Breast epithelium (tissue), 4 donors: ENCODE results near the gene KRT10. TPM values are rescaled to one million over a fixed set of nuclear protein-coding genes. Genes with fewer than 3 reads are reported as not detected.

Experiments used
- DNase-seq, 2 donors: peaks; one replicate each; pipeline ENCODE4 v3.0.0-alpha.2; 2019; ENCODE audit warnings: low spot score in 2 of 2
- H3K27ac ChIP-seq, 2 donors: fragments of 200-600 bp; sonication (generic) in 1 of 2; one replicate each; pipeline ENCODE4 v1.5.1; 2016 to 2019; ENCODE audit warnings: mild to moderate bottlenecking in 1 of 2
- H3K27me3 ChIP-seq, 2 donors: fragments of 200-600 bp; sonication (generic) in 1 of 2; one replicate each; pipeline versions ENCODE4 v1.5.1 to v1.6.0; 2017 to 2019; ENCODE audit warnings: control low read depth in 1 of 2, mild to moderate bottlenecking in 1 of 2
- H3K36me3 ChIP-seq: fragments of 200-600 bp; one replicate; pipeline ENCODE4 v1.5.1; 2019
- H3K4me1 ChIP-seq, 2 donors: fragments of 200-600 bp; sonication (generic); one replicate each; pipeline ENCODE4 v1.5.1; 2016 to 2019; ENCODE audit warnings: control low read depth in 1 of 2
- H3K4me3 ChIP-seq, 3 donors: fragments of 200-600 bp; sonication (generic); 1 replicate in 2 of 3; 2 replicates in 1 of 3; pipeline ENCODE4 v1.5.1; 2016 to 2019; ENCODE audit warnings: mild to moderate bottlenecking in 3 of 3, moderate library complexity in 2 of 3
- H3K9me3 ChIP-seq, 2 donors: fragments of 200-600 bp; sonication (generic) in 1 of 2; one replicate each; pipeline ENCODE4 v1.5.1; 2016 to 2019; ENCODE audit warnings: control low read depth in 1 of 2
- CTCF ChIP-seq, 3 donors: fragments of 450-650 bp; IDR thresholded peaks; one replicate each; pipeline ENCODE4 v1.5.1; 2016 to 2017; ENCODE audit warnings: antibody characterized with exemption in 3 of 3, mild to moderate bottlenecking in 3 of 3, moderate library complexity in 3 of 3
- POLR2A ChIP-seq: fragments of 450-650 bp; IDR thresholded peaks from one replicate; pipeline ENCODE4 v1.6.1; 2016; ENCODE audit warnings: antibody characterized with exemption, mild to moderate bottlenecking, moderate library complexity
- POLR2AphosphoS5 ChIP-seq, 3 donors: sonication (generic); formaldehyde crosslinking; IDR thresholded peaks; one replicate each; pipeline ENCODE4 v1.6.1; 2017; ENCODE audit warnings: antibody characterized with exemption in 3 of 3
- intact Hi-C: fragments of 100-400 bp; cut with DNase I; formaldehyde crosslinking; loops from one replicate; pipeline ENCODE4 v1.15.1; 2023; ENCODE audit warnings: low total_unique reads
- total RNA-seq, 3 donors: library from RNA; depleted of rRNA; stranded (reverse); fragments of >200 nt; gene quantifications; one replicate each; pipeline ENCODE4 v1.1.0, GENCODE V29; 2016

KRT10 gene
- total RNA-seq, 3 donors from 2014 or later = 6.2 to 14.7 (median 7.6) TPM

- Histone ChIP-seq H3K4me3 (no peak overlapping the region), H3K4me1 (no peaks in the 10 kb centered on the region), H3K36me3 (no peaks in the 10 kb centered on the region), H3K9me3 (no peaks in the 10 kb centered on the region), H3K27me3 (no peaks in the 10 kb centered on the region), H3K27ac (no peak overlapping the region)
- intact Hi-C loops = no loop called here
- TF ChIP-seq POLR2A (no peak), CTCF (IDR thresholded peaks at IDR 0.05) (no peak), POLR2AphosphoS5 (IDR thresholded peaks at IDR 0.05) (no peak)
- DNase-seq = no peak
Observed at GRCh38 chr17:40846515-40847144, 24.2 kb upstream of the KRT10 start.

- Histone ChIP-seq H3K4me3 (no peak overlapping the region), H3K4me1 (no peaks in the 10 kb centered on the region), H3K9me3 (no peaks in the 10 kb centered on the region), H3K27ac (no peak overlapping the region), H3K36me3 (no peaks in the 10 kb centered on the region), H3K27me3 (no peaks in the 10 kb centered on the region)
- DNase-seq = no peak
- intact Hi-C loops = no loop called here
- TF ChIP-seq POLR2A = no peak
- no peak for TF ChIP-seq POLR2AphosphoS5 (IDR thresholded peaks at IDR 0.05)
Observed at GRCh38 chr17:40844671-40845107, 22.3 kb upstream of the KRT10 start.

- H3K27ac ChIP-seq = no peak overlapping the region
- H3K27me3 ChIP-seq = no peaks in the 10 kb centered on the region
- DNase-seq = no peak
- H3K4me3 ChIP-seq = no peak overlapping the region
- no peaks in the 10 kb centered on the region for H3K9me3 ChIP-seq
- no peaks in the 10 kb centered on the region for H3K4me1 ChIP-seq
- intact Hi-C loops = no loop called here
- TF ChIP-seq POLR2A (no peak), CTCF (IDR thresholded peaks at IDR 0.05) (no peak), POLR2AphosphoS5 (IDR thresholded peaks at IDR 0.05) (no peak)
- H3K36me3 ChIP-seq = no peaks in the 10 kb centered on the region
Observed at GRCh38 chr17:40843242-40843641, 20.8 kb upstream of the KRT10 start.

GRCh38 chr17:40841246-40841645 is 18.8 kb upstream of the KRT10 start:
- H3K27ac ChIP-seq = no peak overlapping the region
- H3K4me3 ChIP-seq = no peak overlapping the region
- TF ChIP-seq POLR2A (no peak), POLR2AphosphoS5 (IDR thresholded peaks at IDR 0.05) (no peak), CTCF (IDR thresholded peaks at IDR 0.05) (no peak)
- no peak for DNase-seq
- no peaks in the 10 kb centered on the region for H3K27me3 ChIP-seq
- intact Hi-C loops = no loop called here
- no peaks in the 10 kb centered on the region for H3K4me1 ChIP-seq
- no peaks in the 10 kb centered on the region for H3K36me3 ChIP-seq
- no peaks in the 10 kb centered on the region for H3K9me3 ChIP-seq

GRCh38 chr17:40839194-40839593 is 16.8 kb upstream of the KRT10 start:
- H3K36me3 ChIP-seq = no peaks in the 10 kb centered on the region
- TF ChIP-seq CTCF (IDR thresholded peaks at IDR 0.05) (no peak), POLR2A (no peak)
- no peak for DNase-seq

More at GRCh38 chr17:40839194-40839593, 16.8 kb upstream of the KRT10 start:
- no peaks in the 10 kb centered on the region for H3K27me3 ChIP-seq
- no peak overlapping the region for H3K27ac ChIP-seq
- H3K4me1 ChIP-seq = no peaks in the 10 kb centered on the region
- H3K4me3 ChIP-seq = no peak overlapping the region
- intact Hi-C loops = no loop called here
- no peaks in the 10 kb centered on the region for H3K9me3 ChIP-seq
